Sigmoid colon (tissue), 7 donors: ENCODE measurements around the gene DGKE. TPM values are rescaled to one million over a fixed set of nuclear protein-coding genes. Genes with fewer than 3 reads are reported as not detected.

ENCODE experiments used
- DNase-seq: peaks from one replicate; pipeline ENCODE4 v3.0.0-alpha.2; 2019
- H3K27ac ChIP-seq, 4 donors: fragments of 200-600 bp; sonication (generic); one replicate each; pipeline ENCODE4 v1.5.1; 2016 to 2019; ENCODE audit warnings: mild to moderate bottlenecking in 1 of 4
- H3K27me3 ChIP-seq, 3 donors: fragments of 200-600 bp; sonication (generic); one replicate each; pipeline ENCODE4 v1.5.1; 2019; ENCODE audit warnings: mild to moderate bottlenecking in 1 of 3
- H3K36me3 ChIP-seq, 4 donors: fragments of 200-600 bp; sonication (generic); one replicate each; pipeline ENCODE4 v1.5.1; 2016 to 2019
- H3K4me1 ChIP-seq, 4 donors: fragments of 200-600 bp; sonication (generic); one replicate each; pipeline ENCODE4 v1.5.1; 2017 to 2019
- H3K4me3 ChIP-seq, 4 donors: fragments of 200-600 bp; sonication (generic); one replicate each; pipeline ENCODE4 v1.5.1; 2017 to 2019; ENCODE audit warnings: mild to moderate bottlenecking in 2 of 4, moderate library complexity in 1 of 4
- H3K9me3 ChIP-seq, 4 donors: fragments of 200-600 bp in 3 of 4; sonication (generic) in 3 of 4; one replicate each; pipeline versions ENCODE4 v1.5.1 to v1.6.1; 2013 to 2019
- EP300 ChIP-seq, 4 donors: sonication (generic); formaldehyde crosslinking; IDR thresholded peaks; one replicate each; pipeline ENCODE4 v1.6.1; 2017; ENCODE audit warnings: antibody characterized with exemption in 4 of 4
- POLR2A ChIP-seq, 2 donors: fragments of 450-650 bp; IDR thresholded peaks; one replicate each; pipeline ENCODE4 v1.6.1; 2016; ENCODE audit warnings: antibody characterized with exemption in 2 of 2, mild to moderate bottlenecking in 2 of 2, moderate library complexity in 2 of 2
- POLR2AphosphoS5 ChIP-seq, 4 donors: sonication (generic); formaldehyde crosslinking; IDR thresholded peaks; one replicate each; pipeline ENCODE4 v1.6.1; 2017; ENCODE audit warnings: antibody characterized with exemption in 4 of 4
- WGBS, 2 donors: extraction: QIAGEN DNeasy Blood & Tissue Kit; methylation state at CpG; one replicate each; pipeline ENCODE4 v1.1.7; 2013; 5-methylcytosine and 5-hydroxymethylcytosine counted together
- intact Hi-C: fragments of 100-400 bp; cut with DNase I; formaldehyde crosslinking; loops from one replicate; pipeline ENCODE4 v1.15.1; 2023
- polyA plus RNA-seq, 3 donors: library from polyadenylated mRNA; stranded (reverse); fragments of 200-250 nt; gene quantifications; one replicate each; pipeline ENCODE4 v1.2.3, GENCODE V29; 2013
- total RNA-seq, 4 donors: library from RNA; depleted of rRNA; stranded (reverse); fragments of >200 nt; gene quantifications; one replicate each; pipeline ENCODE4 v1.1.0, GENCODE V29; 2016
- TF ChIP-seq, protein P1 (sequence below), 4 experiments: fragments of 450-650 bp in 3 of 4; fragments of 200-600 bp in 1 of 4; IDR thresholded peaks; one replicate each; pipeline ENCODE4 v1.5.1; 2016 to 2019; ENCODE audit warnings: antibody characterized with exemption in 4 of 4, mild to moderate bottlenecking in 3 of 4, moderate library complexity in 2 of 4
- donor health status: healthy with polysubstance abuse.
- donor health status: Bipolar disorder and iron deficiency.
- donor health status: healthy.

DGKE gene
- total and polyA plus RNA-seq, 7 donors = 0.60 to 33.8 (median 20.3) TPM

DNA sequence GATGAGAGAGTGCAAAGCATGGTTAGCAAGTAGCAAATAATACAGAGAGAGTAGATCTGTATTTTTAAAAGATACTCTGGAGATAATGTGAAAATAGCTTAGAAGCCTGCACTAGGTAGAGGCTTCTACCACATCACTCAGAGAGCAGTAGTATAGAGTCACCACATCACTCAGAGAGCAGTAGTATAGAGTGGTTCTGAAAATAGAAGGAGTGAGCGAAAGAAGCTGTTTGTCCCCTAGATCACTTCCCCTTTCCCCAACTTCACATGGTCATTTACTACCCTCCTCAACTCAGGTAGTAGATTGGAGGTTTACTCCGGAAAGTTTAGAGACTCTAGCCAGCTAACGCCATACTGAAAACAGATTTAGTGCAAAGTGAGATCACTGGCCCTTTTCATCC lies 17.1 kb downstream of the DGKE start:
- Histone ChIP-seq H3K9me3 (no peaks in the 10 kb centered on the region), H3K27me3 (no peaks in the 10 kb centered on the region), H3K36me3 (peaks cover 3 to 64% (median 13%) of the 10 kb centered on the region in 4 donors), H3K4me1 (no peaks in the 10 kb centered on the region), H3K4me3 (no peak overlapping the region), H3K27ac (no peak overlapping the region)
- intact Hi-C loops = no loop called here
- TF ChIP-seq POLR2AphosphoS5 (IDR thresholded peaks at IDR 0.05) (no peak), POLR2A (IDR thresholded peaks at IDR 0.05) (no peak), EP300 (IDR thresholded peaks at IDR 0.05) (no peak)
- TF ChIP-seq, protein P1, sequence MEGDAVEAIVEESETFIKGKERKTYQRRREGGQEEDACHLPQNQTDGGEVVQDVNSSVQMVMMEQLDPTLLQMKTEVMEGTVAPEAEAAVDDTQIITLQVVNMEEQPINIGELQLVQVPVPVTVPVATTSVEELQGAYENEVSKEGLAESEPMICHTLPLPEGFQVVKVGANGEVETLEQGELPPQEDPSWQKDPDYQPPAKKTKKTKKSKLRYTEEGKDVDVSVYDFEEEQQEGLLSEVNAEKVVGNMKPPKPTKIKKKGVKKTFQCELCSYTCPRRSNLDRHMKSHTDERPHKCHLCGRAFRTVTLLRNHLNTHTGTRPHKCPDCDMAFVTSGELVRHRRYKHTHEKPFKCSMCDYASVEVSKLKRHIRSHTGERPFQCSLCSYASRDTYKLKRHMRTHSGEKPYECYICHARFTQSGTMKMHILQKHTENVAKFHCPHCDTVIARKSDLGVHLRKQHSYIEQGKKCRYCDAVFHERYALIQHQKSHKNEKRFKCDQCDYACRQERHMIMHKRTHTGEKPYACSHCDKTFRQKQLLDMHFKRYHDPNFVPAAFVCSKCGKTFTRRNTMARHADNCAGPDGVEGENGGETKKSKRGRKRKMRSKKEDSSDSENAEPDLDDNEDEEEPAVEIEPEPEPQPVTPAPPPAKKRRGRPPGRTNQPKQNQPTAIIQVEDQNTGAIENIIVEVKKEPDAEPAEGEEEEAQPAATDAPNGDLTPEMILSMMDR (IDR thresholded peaks at IDR 0.05) = no peak
- no peak for DNase-seq
- 64 to 75% methylated on average over 3 of the region's 3 CpGs for WGBS, 2 donors

DNA sequence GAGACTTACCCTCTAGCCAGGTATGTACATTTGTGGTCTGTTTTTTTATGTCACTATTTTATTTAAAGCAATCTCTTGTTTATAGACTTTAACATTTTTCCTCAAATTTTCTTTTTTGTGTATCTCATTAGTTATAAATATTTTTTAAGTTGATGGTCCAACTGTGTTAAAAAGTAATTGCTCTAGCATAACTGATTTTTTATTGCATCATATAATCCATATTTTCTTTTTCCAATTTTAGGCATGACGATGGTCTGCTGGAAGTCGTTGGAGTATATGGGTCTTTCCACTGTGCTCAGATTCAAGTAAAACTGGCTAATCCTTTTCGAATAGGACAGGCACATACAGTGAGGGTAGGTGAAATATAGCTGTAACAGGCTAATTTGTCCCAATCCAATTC lies 27.9 kb downstream of the DGKE start:
- Histone ChIP-seq H3K27ac (no peak overlapping the region), H3K27me3 (no peaks in the 10 kb centered on the region), H3K9me3 (no peaks in the 10 kb centered on the region), H3K36me3 (peaks cover 0 to 64% (median 14%) of the 10 kb centered on the region in 4 donors), H3K4me3 (no peak overlapping the region), H3K4me1 (no peaks in the 10 kb centered on the region)
- DNase-seq = no peak
- WGBS, 2 donors = 87 to 90% methylated on average over 3 of the region's 3 CpGs
- intact Hi-C loops = no loop called here
- no peak for TF ChIP-seq POLR2A (IDR thresholded peaks at IDR 0.05)
- TF ChIP-seq, protein P1 (IDR thresholded peaks at IDR 0.05) = no peak
- TF ChIP-seq EP300 (IDR thresholded peaks at IDR 0.05) = no peak

DNA sequence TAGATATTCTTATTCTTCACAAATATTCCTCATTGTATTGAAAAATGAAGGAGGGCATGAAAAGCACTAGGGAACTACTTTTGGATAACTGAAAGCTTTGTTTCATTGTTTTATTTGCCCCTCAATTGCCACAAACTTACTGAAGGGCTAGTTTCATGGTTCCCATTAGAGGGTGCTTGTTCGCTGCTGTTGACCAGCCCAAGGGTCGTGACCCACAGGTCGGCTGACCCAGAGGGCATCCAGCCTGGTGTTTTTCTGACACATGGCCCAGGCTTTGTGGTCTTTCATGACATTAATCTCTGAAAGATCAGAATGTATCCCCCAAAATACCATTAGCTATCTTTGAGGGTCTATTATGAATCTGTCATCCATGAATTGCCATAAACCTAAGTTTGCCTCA lies 30.0 kb downstream of the DGKE start:
- H3K4me1 ChIP-seq = peaks cover 0 to 11% (median 5%) of the 10 kb centered on the region in 4 donors
- no peaks in the 10 kb centered on the region for H3K9me3 ChIP-seq
- H3K27ac ChIP-seq = no peak overlapping the region
- no peaks in the 10 kb centered on the region for H3K27me3 ChIP-seq
- TF ChIP-seq EP300 (IDR thresholded peaks at IDR 0.05) (no peak), POLR2AphosphoS5 (IDR thresholded peaks at IDR 0.05) (no peak), POLR2A (IDR thresholded peaks at IDR 0.05) (no peak)
- TF ChIP-seq, protein P1 (IDR thresholded peaks at IDR 0.05) = no peak
- no peak for DNase-seq
- no peak overlapping the region for H3K4me3 ChIP-seq
- peaks cover 0 to 45% (median 6%) of the 10 kb centered on the region in 4 donors for H3K36me3 ChIP-seq
- 79 to 82% methylated on average over 3 of the region's 3 CpGs for WGBS, 2 donors
- intact Hi-C loops = no loop called here

DNA sequence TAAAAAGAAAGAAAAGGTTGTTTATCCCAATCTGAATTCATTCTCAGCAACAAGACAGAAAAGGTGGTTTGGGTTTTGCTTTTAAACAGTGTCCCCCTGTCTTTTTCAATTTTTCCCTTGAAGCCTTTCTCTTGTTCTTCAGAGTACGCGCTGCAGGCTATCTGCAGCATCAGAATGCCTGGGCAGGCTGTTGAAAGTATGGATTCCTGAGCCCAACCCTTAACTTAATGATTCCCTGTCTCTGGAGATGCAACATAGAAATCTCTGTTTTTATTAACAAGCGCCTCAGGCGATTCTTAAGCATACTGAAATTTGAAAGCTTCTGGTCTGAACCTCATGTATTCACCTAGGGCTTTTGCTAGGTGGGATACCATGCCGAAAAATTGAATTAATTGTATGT lies 32.1 kb downstream of the DGKE start:
- intact Hi-C loops = no loop called here
- Histone ChIP-seq H3K9me3 (no peaks in the 10 kb centered on the region), H3K4me1 (peaks cover 0 to 11% (median 5%) of the 10 kb centered on the region in 4 donors), H3K27ac (no peak overlapping the region), H3K4me3 (no peak overlapping the region), H3K27me3 (no peaks in the 10 kb centered on the region), H3K36me3 (peaks cover 0 to 25% (median 6%) of the 10 kb centered on the region in 4 donors)
- TF ChIP-seq, protein P1 (IDR thresholded peaks at IDR 0.05) = no peak
- TF ChIP-seq POLR2A (IDR thresholded peaks at IDR 0.05) (no peak), EP300 (IDR thresholded peaks at IDR 0.05) (no peak), POLR2AphosphoS5 (IDR thresholded peaks at IDR 0.05) (no peak)
- DNase-seq = no peak
- WGBS, 2 donors = 96 to 97% methylated on average over 5 of the region's 5 CpGs

DNA sequence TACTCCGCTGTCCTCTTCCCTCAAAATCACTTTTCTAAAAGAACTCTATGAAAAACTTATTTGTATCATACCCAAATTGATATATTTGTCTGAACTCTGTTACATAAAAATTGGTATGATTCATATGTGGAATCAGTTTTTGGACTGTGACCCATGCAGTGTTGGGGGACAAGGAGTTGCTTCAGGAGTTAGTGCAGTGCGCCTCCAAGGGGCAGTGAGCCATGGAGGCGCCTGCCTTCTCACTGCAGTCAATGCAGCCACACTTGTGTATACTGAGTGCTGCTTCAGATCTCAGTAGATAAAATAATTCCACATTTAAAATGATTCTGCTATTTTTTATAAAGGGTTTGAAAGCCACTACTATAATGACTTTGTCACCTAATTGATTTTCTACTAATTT lies 32.5 kb downstream of the DGKE start:
- Histone ChIP-seq H3K4me1 (peaks cover 0 to 11% (median 5%) of the 10 kb centered on the region in 4 donors), H3K27me3 (no peaks in the 10 kb centered on the region), H3K27ac (no peak overlapping the region), H3K36me3 (peaks cover 0 to 21% (median 6%) of the 10 kb centered on the region in 4 donors), H3K4me3 (no peak overlapping the region), H3K9me3 (no peaks in the 10 kb centered on the region)
- 45 to 53% methylated on average over 3 of the region's 3 CpGs for WGBS, 2 donors
- DNase-seq = no peak
- TF ChIP-seq EP300 (IDR thresholded peaks at IDR 0.05) = no peak
- TF ChIP-seq POLR2AphosphoS5 (IDR thresholded peaks at IDR 0.05) = no peak
- TF ChIP-seq POLR2A (IDR thresholded peaks at IDR 0.05) = no peak
- TF ChIP-seq, protein P1 (IDR thresholded peaks at IDR 0.05) = no peak
- intact Hi-C loops = no loop called here
